NCI-H2107 (cell line): ENCODE data around the gene PCP2.

Experiments used
- DNase-seq: peaks from one replicate; lab custom pipeline; 2025; lab: John Stamatoyannopoulos, UW

PCP2 gene

GRCh38 chr19:7618771-7619510 is 14.6 kb downstream of the PCP2 start:
- no peak for DNase-seq

GRCh38 chr19:7618348-7618747 is 15.2 kb downstream of the PCP2 start:
- DNase-seq = no peak

GRCh38 chr19:7617735-7618134 is 15.8 kb downstream of the PCP2 start:
- DNase-seq = no peak

GRCh38 chr19:7617172-7617571 is 16.3 kb downstream of the PCP2 start:
- no peak for DNase-seq

GRCh38 chr19:7614859-7615741 is 18.4 kb downstream of the PCP2 start:
- no peak for DNase-seq

- no peak for DNase-seq
Observed at GRCh38 chr19:7612282-7613274, 20.9 kb downstream of the PCP2 start.

GRCh38 chr19:7611541-7612279 is 21.8 kb downstream of the PCP2 start:
- no peak for DNase-seq

- DNase-seq = no peak
Observed at GRCh38 chr19:7610491-7611240, 22.9 kb downstream of the PCP2 start.

- DNase-seq = no peak
Observed at GRCh38 chr19:7607874-7608560, 25.5 kb downstream of the PCP2 start.

GRCh38 chr19:7607212-7607873 is 26.2 kb downstream of the PCP2 start:
- no peak for DNase-seq

- no peak for DNase-seq
Observed at GRCh38 chr19:7606289-7606688, 27.2 kb downstream of the PCP2 start.

- no peak for DNase-seq
Observed at GRCh38 chr19:7605490-7606222, 27.9 kb downstream of the PCP2 start.

- DNase-seq = no peak
Observed at GRCh38 chr19:7603919-7604318, 29.6 kb downstream of the PCP2 start.

- no peak for DNase-seq
Observed at GRCh38 chr19:7602935-7603497, 30.5 kb downstream of the PCP2 start.

- DNase-seq = no peak
Observed at GRCh38 chr19:7602240-7602934, 31.1 kb downstream of the PCP2 start.

GRCh38 chr19:7600721-7601120 is 32.8 kb downstream of the PCP2 start:
- no peak for DNase-seq

GRCh38 chr19:7598180-7598579 is 35.3 kb downstream of the PCP2 start:
- DNase-seq = no peak

GRCh38 chr19:7597689-7598088 is 35.8 kb downstream of the PCP2 start:
- no peak for DNase-seq
